Endothelial cell of umbilical vein (primary cell): ENCODE results near the gene BASP1.

Source experiments
- EZH2 ChIP-seq: IDR thresholded peaks from 2 replicates; pipeline ENCODE4 v1.6.1; 2012; ENCODE audit warnings: borderline replicate concordance, low read depth, mild to moderate bottlenecking, moderate library complexity, low read length, inconsistent platforms; ENCODE audit not compliant: severe bottlenecking
- JUN ChIP-seq: IDR thresholded peaks from 2 replicates; pipeline ENCODE4 v1.6.1; 2011; ENCODE audit warnings: borderline replicate concordance, low read depth; ENCODE audit not compliant: insufficient read length, insufficient read depth
- MYC ChIP-seq: IDR thresholded peaks from one replicate; pipeline ENCODE4 v1.6.1; 2011; ENCODE audit warnings: mild to moderate bottlenecking, low read depth, low read length
- POLR2A ChIP-seq: IDR thresholded peaks from 2 replicates; pipeline ENCODE4 v1.6.1; 2012; ENCODE audit warnings: low read depth, mild to moderate bottlenecking, control low read depth, low read length
- TF ChIP-seq, protein P1 (sequence below), 2 donors: IDR thresholded peaks; 1 replicate in 1 of 2; 2 replicates in 1 of 2; pipeline ENCODE4 v1.5.1; 2011; ENCODE audit warnings: low read length in 2 of 2, mild to moderate bottlenecking in 2 of 2, moderate library complexity in 2 of 2, control low read depth in 1 of 2, inconsistent platforms in 1 of 2, low read depth in 1 of 2; ENCODE audit not compliant: insufficient read depth in 1 of 2; ENCODE audit errors: extremely low read depth in 1 of 2

DNA sequence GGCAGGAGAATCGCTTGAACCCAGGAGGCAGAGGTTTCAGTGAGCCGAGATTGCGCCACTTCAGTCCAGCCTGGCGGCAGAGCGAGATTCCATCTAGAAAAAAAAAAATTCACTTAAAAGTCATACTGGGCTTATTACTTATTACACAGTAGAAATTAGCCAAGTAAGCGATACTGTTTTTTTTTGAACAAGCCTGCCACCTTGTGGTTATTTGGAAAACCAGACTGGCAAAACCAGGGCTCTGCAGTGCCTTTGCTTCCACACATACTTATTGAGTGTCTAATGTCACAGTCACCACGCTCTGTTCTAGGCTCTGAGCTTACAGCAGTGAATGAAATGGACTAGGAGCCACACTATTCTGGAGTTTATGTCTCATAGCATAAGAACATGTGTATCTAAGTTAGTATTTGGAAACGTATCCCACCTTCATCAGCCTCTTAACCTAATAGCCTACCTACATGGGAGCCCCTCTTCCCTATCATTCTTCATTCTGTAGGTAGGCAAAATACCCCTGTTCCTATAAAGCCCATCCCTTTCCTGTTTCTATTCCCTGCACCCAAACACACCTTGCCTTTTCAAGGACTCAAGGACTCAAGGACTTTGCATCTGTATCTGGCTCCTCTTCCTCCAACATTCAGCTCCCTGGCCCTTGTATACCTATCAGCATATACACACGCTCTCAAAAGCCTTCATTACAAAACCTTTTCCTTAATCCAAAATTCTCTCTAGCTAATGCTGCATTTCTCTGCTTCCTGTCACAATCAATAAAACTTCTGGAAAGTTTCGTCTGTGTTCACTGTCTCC, 13.9 kb upstream of the BASP1 start:
- TF ChIP-seq, protein P1, sequence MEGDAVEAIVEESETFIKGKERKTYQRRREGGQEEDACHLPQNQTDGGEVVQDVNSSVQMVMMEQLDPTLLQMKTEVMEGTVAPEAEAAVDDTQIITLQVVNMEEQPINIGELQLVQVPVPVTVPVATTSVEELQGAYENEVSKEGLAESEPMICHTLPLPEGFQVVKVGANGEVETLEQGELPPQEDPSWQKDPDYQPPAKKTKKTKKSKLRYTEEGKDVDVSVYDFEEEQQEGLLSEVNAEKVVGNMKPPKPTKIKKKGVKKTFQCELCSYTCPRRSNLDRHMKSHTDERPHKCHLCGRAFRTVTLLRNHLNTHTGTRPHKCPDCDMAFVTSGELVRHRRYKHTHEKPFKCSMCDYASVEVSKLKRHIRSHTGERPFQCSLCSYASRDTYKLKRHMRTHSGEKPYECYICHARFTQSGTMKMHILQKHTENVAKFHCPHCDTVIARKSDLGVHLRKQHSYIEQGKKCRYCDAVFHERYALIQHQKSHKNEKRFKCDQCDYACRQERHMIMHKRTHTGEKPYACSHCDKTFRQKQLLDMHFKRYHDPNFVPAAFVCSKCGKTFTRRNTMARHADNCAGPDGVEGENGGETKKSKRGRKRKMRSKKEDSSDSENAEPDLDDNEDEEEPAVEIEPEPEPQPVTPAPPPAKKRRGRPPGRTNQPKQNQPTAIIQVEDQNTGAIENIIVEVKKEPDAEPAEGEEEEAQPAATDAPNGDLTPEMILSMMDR (IDR thresholded peaks at IDR 0.05; ENCODE audit: extremely low read depth in 1 of 2, insufficient read depth in 1 of 2, low read depth in 1 of 2, low read length in 2 of 2), result peak; percentile 56 to 58
- TF ChIP-seq POLR2A, result no peak
- TF ChIP-seq MYC, result no peak
- TF ChIP-seq JUN, result no peak
- no peak for TF ChIP-seq EZH2
